ENCODE results near the gene DIABLO. TPM values are rescaled to one million over a fixed set of nuclear protein-coding genes. Genes with fewer than 3 reads are reported as not detected.

DIABLO gene
- total RNA-seq, 1 experiment from 2014 or later = 58.2 TPM

DNA sequence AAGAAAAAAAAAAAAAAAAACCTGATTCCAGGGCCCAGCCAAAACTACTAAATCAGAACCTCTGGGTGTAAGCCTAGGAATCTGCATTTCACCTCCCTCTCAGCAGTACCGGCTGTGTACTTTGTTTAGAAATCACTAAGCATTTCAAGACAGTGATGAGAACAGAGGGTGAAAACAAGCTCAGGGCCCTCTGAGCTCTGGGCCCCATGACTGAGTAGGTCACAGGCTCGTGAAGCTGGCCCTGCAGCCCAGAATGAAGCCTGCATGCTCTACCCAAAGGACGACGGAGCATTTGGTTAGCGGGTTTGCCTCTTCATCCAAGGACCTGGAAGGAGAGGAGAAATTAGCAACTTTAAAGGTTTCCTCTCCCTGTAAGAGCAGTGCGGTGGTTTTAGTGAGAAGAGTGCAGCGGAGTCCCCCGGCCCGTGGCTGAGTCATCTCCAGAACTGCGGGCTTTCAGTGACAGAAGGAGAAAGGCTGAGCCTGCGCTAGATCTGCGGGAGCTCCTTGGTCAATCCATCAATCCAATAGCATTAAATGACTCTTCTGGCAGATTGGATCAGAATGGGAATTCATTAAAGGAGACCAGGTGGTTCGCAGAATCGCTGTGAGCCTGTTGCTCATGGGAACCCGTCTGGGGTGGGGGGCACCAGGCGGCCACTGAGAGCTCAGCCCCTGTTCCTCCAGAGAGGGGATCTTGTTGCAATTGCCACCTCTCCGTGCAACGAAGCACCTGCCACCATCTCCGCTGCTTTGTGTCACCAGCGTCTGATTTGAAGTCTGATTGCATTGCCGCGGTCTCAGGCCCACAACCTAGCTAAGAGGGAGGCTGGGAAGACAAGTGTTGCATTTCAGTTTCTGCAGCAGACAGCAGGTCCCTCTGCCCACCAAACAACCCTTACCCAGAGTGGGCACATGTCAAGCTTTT, 59.2 kb downstream of the DIABLO start:
- DNase-seq = no peak
- Histone ChIP-seq H3K4me3 (ENCODE audit: insufficient read depth, low read depth, low read length) (no peak overlapping the region), H3K36me3 (replicated peaks; ENCODE audit: control insufficient read depth, insufficient read depth, low read length) (no peaks in the 10 kb centered on the region)

GRCh38 chr12:122162976-122163375, 62.9 kb downstream of the DIABLO start:
- DNase-seq = no peak
- no peaks in the 10 kb centered on the region for H3K36me3 ChIP-seq (replicated peaks; ENCODE audit: control insufficient read depth, insufficient read depth, low read length)
- H3K4me3 ChIP-seq (ENCODE audit: insufficient read depth, low read depth, low read length) = no peak overlapping the region
- H3K27me3 ChIP-seq (ENCODE audit: control insufficient read depth, insufficient read depth, low read length) = no peaks in the 10 kb centered on the region

More for the DNA sequence above, 59.2 kb downstream of the DIABLO start:
- no peaks in the 10 kb centered on the region for H3K27me3 ChIP-seq (ENCODE audit: control insufficient read depth, insufficient read depth, low read length)

DNA sequence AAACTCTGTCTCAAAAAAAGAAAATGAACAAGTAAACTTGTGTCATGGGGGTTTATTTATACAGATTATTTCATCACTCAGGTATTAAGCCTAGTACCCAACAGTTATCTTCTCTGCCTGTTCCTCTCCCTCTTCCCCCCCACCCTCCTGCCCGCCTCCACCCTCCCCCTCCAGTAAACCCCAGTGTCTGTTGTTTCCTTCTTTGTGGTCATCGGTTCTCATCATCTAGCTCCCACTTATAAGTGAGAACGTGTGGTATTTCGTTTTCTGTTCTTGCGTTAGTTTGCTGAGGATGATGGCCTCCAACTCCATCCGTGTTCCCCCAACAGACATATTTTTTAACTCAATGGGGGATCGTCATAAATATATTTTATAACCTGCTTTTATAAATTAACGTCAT, 64.2 kb downstream of the DIABLO start:
- Histone ChIP-seq H3K27me3 (ENCODE audit: control insufficient read depth, insufficient read depth, low read length) (no peaks in the 10 kb centered on the region), H3K36me3 (replicated peaks; ENCODE audit: control insufficient read depth, insufficient read depth, low read length) (no peaks in the 10 kb centered on the region), H3K4me3 (ENCODE audit: insufficient read depth, low read depth, low read length) (no peak overlapping the region)
- no peak for DNase-seq

GRCh38 chr12:122160761-122161160, 65.1 kb downstream of the DIABLO start:
- H3K4me3 ChIP-seq (ENCODE audit: insufficient read depth, low read depth, low read length) = no peak overlapping the region

GRCh38 chr12:122159882-122160281, 66.0 kb downstream of the DIABLO start:
- H3K4me3 ChIP-seq (ENCODE audit: insufficient read depth, low read depth, low read length) = no peak overlapping the region
- peak; percentile 49 for DNase-seq
- H3K27me3 ChIP-seq (ENCODE audit: control insufficient read depth, insufficient read depth, low read length) = no peaks in the 10 kb centered on the region
- no peaks in the 10 kb centered on the region for H3K36me3 ChIP-seq (replicated peaks; ENCODE audit: control insufficient read depth, insufficient read depth, low read length)

More at GRCh38 chr12:122160761-122161160, 65.1 kb downstream of the DIABLO start:
- no peaks in the 10 kb centered on the region for H3K36me3 ChIP-seq (replicated peaks; ENCODE audit: control insufficient read depth, insufficient read depth, low read length)
- no peaks in the 10 kb centered on the region for H3K27me3 ChIP-seq (ENCODE audit: control insufficient read depth, insufficient read depth, low read length)
- DNase-seq = no peak

DNA sequence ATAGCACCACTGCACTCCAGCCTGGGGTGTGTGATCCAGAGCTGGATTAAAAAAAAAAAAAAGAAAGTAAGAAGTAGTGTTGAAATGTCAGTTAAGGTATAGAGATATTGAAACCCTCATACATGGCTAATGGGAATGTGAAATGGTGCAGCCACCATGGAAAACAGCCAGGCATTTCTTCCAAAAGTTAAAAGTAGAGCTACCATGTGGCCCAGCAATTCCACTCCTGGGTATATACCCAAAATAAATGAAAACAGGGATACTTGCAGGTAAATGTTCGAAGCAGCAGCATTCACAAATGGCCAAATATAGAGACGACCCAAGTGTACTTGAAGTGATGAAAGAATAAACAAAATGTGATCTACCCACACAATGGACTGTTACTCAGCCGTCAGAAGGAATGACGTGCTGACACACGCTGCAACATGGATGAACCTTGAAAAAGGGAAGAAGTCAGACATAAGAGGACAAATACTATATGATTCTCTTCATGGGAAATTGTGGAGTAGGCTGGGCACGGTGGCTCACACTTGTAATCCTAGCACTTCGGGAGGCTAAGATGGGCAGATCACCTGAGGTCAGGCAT, 67.1 kb downstream of the DIABLO start:
- DNase-seq = no peak
- Histone ChIP-seq H3K4me3 (ENCODE audit: insufficient read depth, low read depth, low read length) (no peak overlapping the region), H3K36me3 (replicated peaks; ENCODE audit: control insufficient read depth, insufficient read depth, low read length) (no peaks in the 10 kb centered on the region), H3K27me3 (ENCODE audit: control insufficient read depth, insufficient read depth, low read length) (no peaks in the 10 kb centered on the region)

Other genes with a start within 250 kb of the DIABLO start
- 10.6 and 11.2 TPM in 2 replicates for gene BCL7A, start 204.2 kb downstream of the DIABLO start, total RNA-seq (2014; rRNA removed; shearing (Covaris generic))
- gene MLXIP, start 147.3 kb downstream of the DIABLO start, total RNA-seq (2014; rRNA removed; shearing (Covaris generic)) = 29.7 and 49.8 TPM in 2 replicates
- not detected in 2 replicates for gene IL31, start 51.8 kb downstream of the DIABLO start, total RNA-seq (2014; rRNA removed; shearing (Covaris generic))
- gene LRRC43, start 42.9 kb downstream of the DIABLO start, total RNA-seq (2014; rRNA removed; shearing (Covaris generic)) = 0.22 TPM in 1 of 2 replicates, not detected in the other
- gene B3GNT4, start 22.3 kb downstream of the DIABLO start, total RNA-seq (2014; rRNA removed; shearing (Covaris generic)) = 0.45 and 0.63 TPM in 2 replicates
- gene VPS33A, start 40.4 kb upstream of the DIABLO start, total RNA-seq (2014; rRNA removed; shearing (Covaris generic)) = 38.3 and 50.1 TPM in 2 replicates
- gene CLIP1, start 196.6 kb upstream of the DIABLO start, total RNA-seq (2014; rRNA removed; shearing (Covaris generic)) = 21.7 and 24.8 TPM in 2 replicates

Measured in H7 (cell line).